Chondrocyte (in vitro differentiated cells): Measurements from ENCODE around the gene AHNAK2. TPM values are rescaled to one million over a fixed set of nuclear protein-coding genes. Genes with fewer than 3 reads are reported as not detected.

Source experiments
- DNase-seq: peaks from one replicate; pipeline ENCODE4 v3.0.0; 2021; ENCODE audit warnings: mixed read lengths, low spot score
- H3K27ac Mint-ChIP-seq: one replicate; pipeline ENCODE4 v1.8.0; 2021; ENCODE audit warnings: mild to moderate bottlenecking, moderate library complexity, mixed read lengths; ENCODE audit not compliant: unreplicated experiment
- H3K27me3 Mint-ChIP-seq: 2 replicates; pipeline ENCODE4 v1.8.0; 2021; ENCODE audit warnings: low read depth, mixed read lengths
- H3K36me3 Mint-ChIP-seq: 2 replicates; pipeline ENCODE4 v1.8.0; 2021; ENCODE audit warnings: low read depth, mixed read lengths
- H3K4me1 Mint-ChIP-seq: 2 replicates; pipeline ENCODE4 v1.8.0; 2021; ENCODE audit warnings: low read depth, mild to moderate bottlenecking, mixed read lengths
- H3K4me3 Mint-ChIP-seq: one replicate; pipeline ENCODE4 v1.8.0; 2021; ENCODE audit warnings: mild to moderate bottlenecking, moderate library complexity, mixed read lengths; ENCODE audit not compliant: unreplicated experiment
- H3K9me3 Mint-ChIP-seq: 2 replicates; pipeline ENCODE4 v1.8.0; 2021; ENCODE audit warnings: low read depth, mixed read lengths
- CTCF ChIP-seq: fragments of 200-600 bp; sonication (generic); IDR thresholded peaks from 2 replicates; pipeline ENCODE4 v1.5.0; 2021; ENCODE audit warnings: antibody characterized with exemption, mild to moderate bottlenecking, moderate library complexity
- total RNA-seq: library from RNA; stranded (reverse); gene quantifications from 3 replicates; pipeline ENCODE4 v1.2.1, GENCODE V29; 2021

Gene AHNAK2
- total RNA-seq, 1 donor from 2014 or later, result 271 TPM

DNA sequence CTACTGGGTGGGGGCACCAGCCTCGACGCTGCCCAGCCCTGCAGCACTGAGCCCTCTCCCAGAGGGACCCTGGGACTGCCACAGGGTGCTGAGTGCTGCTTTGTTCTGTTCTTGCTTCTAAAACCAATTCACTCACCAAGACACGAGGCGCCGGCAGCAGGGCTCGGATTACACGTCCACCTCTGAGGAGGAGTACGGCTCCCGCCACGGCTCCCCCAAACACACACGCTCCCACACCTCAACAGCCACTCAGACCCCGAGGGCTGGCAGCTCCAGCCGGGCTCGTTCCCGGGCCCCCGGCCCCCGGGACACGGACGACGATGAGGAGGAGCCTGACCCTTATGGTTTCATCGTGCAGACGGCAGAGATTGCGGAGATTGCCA lies 88.8 kb downstream of the AHNAK2 start:
- H3K27me3 Mint-ChIP-seq, result no peaks in the 10 kb centered on the region
- no peak overlapping the region for H3K27ac Mint-ChIP-seq
- peak; percentile 88 for DNase-seq
- H3K9me3 Mint-ChIP-seq, result no peaks in the 10 kb centered on the region
- no peak for TF ChIP-seq CTCF
- peaks cover 2% of the 10 kb centered on the region for H3K36me3 Mint-ChIP-seq
- H3K4me3 Mint-ChIP-seq, result no peak overlapping the region
- H3K4me1 Mint-ChIP-seq, result no peaks in the 10 kb centered on the region

- no peak overlapping the region for H3K27ac Mint-ChIP-seq
- H3K4me3 Mint-ChIP-seq, result no peak overlapping the region
- H3K4me1 Mint-ChIP-seq, result no peaks in the 10 kb centered on the region
- H3K9me3 Mint-ChIP-seq, result no peaks in the 10 kb centered on the region
- H3K36me3 Mint-ChIP-seq, result peaks cover 2% of the 10 kb centered on the region
- no peak for TF ChIP-seq CTCF
- H3K27me3 Mint-ChIP-seq, result no peaks in the 10 kb centered on the region
- DNase-seq, result peak; percentile 93
Measured at GRCh38 chr14:104888489-104889374, 89.4 kb downstream of the AHNAK2 start.

DNA sequence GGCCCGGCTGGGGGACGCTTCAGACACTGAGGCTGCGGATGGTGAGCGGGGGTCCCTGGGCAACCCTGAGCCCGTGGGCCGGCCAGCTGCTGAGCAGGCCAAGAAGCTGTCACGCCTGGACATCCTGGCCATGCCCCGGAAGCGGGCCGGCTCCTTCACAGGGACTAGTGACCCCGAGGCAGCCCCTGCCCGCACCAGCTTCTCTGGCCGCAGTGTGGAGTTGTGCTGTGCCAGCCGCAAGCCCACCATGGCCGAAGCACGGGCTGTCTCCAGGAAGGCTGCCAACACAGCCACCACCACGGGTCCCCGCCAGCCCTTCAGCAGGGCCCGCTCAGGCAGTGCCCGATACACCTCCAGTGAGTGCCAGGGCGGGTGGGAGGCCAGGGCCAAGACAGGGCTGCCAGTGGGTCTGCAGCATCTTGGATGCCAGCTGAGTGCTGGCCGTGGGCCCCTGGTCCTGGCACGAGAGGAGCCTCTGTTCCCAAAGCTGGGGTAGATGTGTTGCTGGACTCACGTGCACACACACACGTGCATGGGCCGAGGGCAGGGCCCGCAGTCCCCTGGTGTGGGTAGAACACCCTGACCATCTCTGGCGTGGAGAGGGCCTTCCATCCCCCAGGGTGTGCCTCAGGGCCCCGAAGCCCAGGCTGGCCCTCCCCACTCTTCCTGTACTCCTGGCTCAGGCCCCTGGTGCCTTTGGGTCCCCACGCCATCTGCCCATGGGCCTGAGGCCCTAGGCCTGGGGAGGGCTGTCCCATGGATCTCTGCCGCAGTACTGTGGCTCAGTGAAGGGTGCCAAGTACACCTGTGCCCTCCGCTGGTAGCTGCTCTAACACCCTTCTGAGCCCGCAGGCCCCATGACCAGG lies 90.3 kb downstream of the AHNAK2 start:
- Mint-ChIP-seq H3K27me3 (no peaks in the 10 kb centered on the region), H3K4me3 (no peak overlapping the region), H3K4me1 (no peaks in the 10 kb centered on the region), H3K27ac (no peak overlapping the region), H3K36me3 (peaks cover 2% of the 10 kb centered on the region), H3K9me3 (no peaks in the 10 kb centered on the region)
- TF ChIP-seq CTCF, result no peak
- DNase-seq, result peak; percentile 95

Other genes starting within 250 kb of the AHNAK2 start
- 47.0 to 54.9 TPM (median 47.4 TPM) in 3 replicates for gene SIVA1, start 225.2 kb downstream of the AHNAK2 start, total RNA-seq
- gene AKT1, start 182.6 kb downstream of the AHNAK2 start, total RNA-seq, result 143 to 158 TPM (median 156 TPM) in 3 replicates
- gene ZBTB42, start 177.3 kb downstream of the AHNAK2 start, total RNA-seq, result 2.1 to 2.8 TPM (median 2.6 TPM) in 3 replicates
- gene CEP170B, start 113.1 kb downstream of the AHNAK2 start, total RNA-seq, result 31.7 to 39.6 TPM (median 39.2 TPM) in 3 replicates
- gene PLD4, start 53.5 kb downstream of the AHNAK2 start, total RNA-seq, result 0.07 to 0.10 TPM in 2 of 3 replicates, not detected in the other
- 6.0 to 6.3 TPM (median 6.3 TPM) in 3 replicates for gene CLBA1, start 7.4 kb upstream of the AHNAK2 start, total RNA-seq
- gene CDCA4, start 42.7 kb upstream of the AHNAK2 start, total RNA-seq, result 15.6 to 18.8 TPM (median 18.0 TPM) in 3 replicates
- gene GPR132, start 87.1 kb upstream of the AHNAK2 start, total RNA-seq, result 0.23 to 0.48 TPM (median 0.30 TPM) in 3 replicates
- gene JAG2, start 190.4 kb upstream of the AHNAK2 start, total RNA-seq, result 8.3 to 18.2 TPM (median 16.8 TPM) in 3 replicates
- 13.7 to 37.4 TPM (median 35.0 TPM) in 3 replicates for gene NUDT14, start 202.9 kb upstream of the AHNAK2 start, total RNA-seq